GM19328 (cell line): Measurements from ENCODE around the gene GYS2.
"Not testable (repeated sequence)": the region's sequence is repeated elsewhere in the genome, so short reads cannot be mapped to it uniquely, and the experiment has no call there.

ENCODE experiments used
- ATAC-seq: cut with Tn5 transposase; IDR thresholded peaks from one replicate; pipeline ENCODE4 v1.9.1; 2021; ENCODE audit warnings: mild to moderate bottlenecking, moderate library complexity; ENCODE audit not compliant: unreplicated experiment

The GYS2 gene

GRCh38 chr12:21604245-21605101 is at the start of gene GYS2:
Gene GYS2, minus strand, starts transcription at chr12:21604847. Its CDS starts 255 bp downstream, at chr12:21604592.
- ATAC-seq: no peak

- no peak for ATAC-seq
Measured at GRCh38 chr12:21651821-21652220, 47.2 kb upstream of the GYS2 start.

GRCh38 chr12:21650997-21651396 is 46.4 kb upstream of the GYS2 start:
- no peak for ATAC-seq

GRCh38 chr12:21649034-21649433 is 44.4 kb upstream of the GYS2 start:
- no peak for ATAC-seq

- no peak for ATAC-seq
Measured at GRCh38 chr12:21648378-21648777, 43.7 kb upstream of the GYS2 start.

GRCh38 chr12:21647179-21647578 is 42.5 kb upstream of the GYS2 start:
- no peak for ATAC-seq

GRCh38 chr12:21645041-21645500 is 40.4 kb upstream of the GYS2 start:
- ATAC-seq: not testable (repeated sequence)

- no peak for ATAC-seq
Measured at GRCh38 chr12:21644516-21644915, 39.9 kb upstream of the GYS2 start.

GRCh38 chr12:21643758-21644157 is 39.1 kb upstream of the GYS2 start:
- no peak for ATAC-seq

GRCh38 chr12:21642707-21643389 is 38.2 kb upstream of the GYS2 start:
- ATAC-seq: no peak

GRCh38 chr12:21638054-21638891 is 33.6 kb upstream of the GYS2 start:
- no peak for ATAC-seq

GRCh38 chr12:21634245-21634644 is 29.6 kb upstream of the GYS2 start:
- ATAC-seq: no peak

GRCh38 chr12:21631367-21631766 is 26.7 kb upstream of the GYS2 start:
- no peak for ATAC-seq

GRCh38 chr12:21627924-21628323 is 23.3 kb upstream of the GYS2 start:
- no peak for ATAC-seq

GRCh38 chr12:21618566-21618965 is 13.9 kb upstream of the GYS2 start:
- ATAC-seq: no peak

- ATAC-seq: no peak
Measured at GRCh38 chr12:21617030-21617429, 12.4 kb upstream of the GYS2 start.

GRCh38 chr12:21615431-21615830 is 10.8 kb upstream of the GYS2 start:
- no peak for ATAC-seq

- ATAC-seq: no peak
Measured at GRCh38 chr12:21614506-21614905, 9.9 kb upstream of the GYS2 start.

- no peak for ATAC-seq
Measured at GRCh38 chr12:21613931-21614330, 9.3 kb upstream of the GYS2 start.

GRCh38 chr12:21608196-21608595 is 3.5 kb upstream of the GYS2 start:
- no peak for ATAC-seq

- no peak for ATAC-seq
Measured at GRCh38 chr12:21607701-21608100, 3.1 kb upstream of the GYS2 start.
